Liver (tissue), 9 donors: ENCODE measurements around the gene C1R. TPM values are rescaled to one million over a fixed set of nuclear protein-coding genes. Genes with fewer than 3 reads are reported as not detected.

Experiments
- DNase-seq: peaks from one replicate; pipeline ENCODE4 v3.0.0-alpha.2; 2017; ENCODE audit warnings: low spot score
- H3K27ac ChIP-seq, 2 donors: one replicate each; pipeline ENCODE4 v1.7.0; 2013; ENCODE audit warnings: inconsistent platforms in 2 of 2, low read length in 2 of 2, control low read depth in 1 of 2, low read depth in 1 of 2, mild to moderate bottlenecking in 1 of 2
- H3K27me3 ChIP-seq, 4 donors: one replicate each; pipeline versions ENCODE4 v1.6.1 to v1.7.0; 2013; ENCODE audit warnings: low read length in 3 of 4, inconsistent platforms in 1 of 4, mild to moderate bottlenecking in 1 of 4, moderate library complexity in 1 of 4; ENCODE audit not compliant: control insufficient read depth in 4 of 4, insufficient read depth in 4 of 4
- H3K36me3 ChIP-seq, 4 donors: one replicate each; pipeline versions ENCODE4 v1.6.1 to v1.7.0; 2013; ENCODE audit warnings: low read length in 3 of 4, mild to moderate bottlenecking in 3 of 4, low read depth in 1 of 4, moderate library complexity in 1 of 4; ENCODE audit not compliant: control insufficient read depth in 4 of 4, insufficient read depth in 3 of 4
- H3K4me1 ChIP-seq, 4 donors: one replicate each; pipeline versions ENCODE4 v1.6.1 to v1.7.0; 2013; ENCODE audit warnings: low read length in 3 of 4, mild to moderate bottlenecking in 3 of 4, moderate library complexity in 1 of 4; ENCODE audit not compliant: control insufficient read depth in 4 of 4, insufficient read depth in 4 of 4
- H3K4me3 ChIP-seq, 3 donors: one replicate each; pipeline versions ENCODE4 v1.6.1 to v1.7.0; 2013; ENCODE audit warnings: low read length in 3 of 3, control low read depth in 1 of 3, low read depth in 1 of 3, mild to moderate bottlenecking in 1 of 3
- H3K9ac ChIP-seq, 2 donors: one replicate each; pipeline ENCODE4 v1.7.0; 2013; ENCODE audit warnings: low read length in 2 of 2, mild to moderate bottlenecking in 2 of 2, moderate library complexity in 2 of 2, control low read depth in 1 of 2, low read depth in 1 of 2
- H3K9me3 ChIP-seq, 4 donors: one replicate each; pipeline versions ENCODE4 v1.6.1 to v1.7.0; 2013; ENCODE audit warnings: low read length in 3 of 4; ENCODE audit not compliant: control insufficient read depth in 4 of 4
- ATF3 ChIP-seq: IDR thresholded peaks from 2 replicates; pipeline ENCODE4 v1.6.1; 2016; ENCODE audit warnings: antibody characterized with exemption
- EGR1 ChIP-seq, 2 donors: IDR thresholded peaks; 2 replicates each; pipeline ENCODE4 v1.6.1; 2016 to 2018; ENCODE audit warnings: antibody characterized with exemption in 2 of 2, low read depth in 2 of 2
- FOXA1 ChIP-seq: IDR thresholded peaks from 2 replicates; pipeline ENCODE4 v1.6.1; 2016; ENCODE audit warnings: antibody characterized with exemption
- GABPA ChIP-seq, 2 donors: IDR thresholded peaks in 1 of 2; conservative IDR thresholded peaks in 1 of 2; 2 replicates each; pipeline ENCODE4 v1.6.1; 2016; ENCODE audit warnings: antibody characterized with exemption in 2 of 2, mild to moderate bottlenecking in 1 of 2, moderate library complexity in 1 of 2
- HNF4A ChIP-seq, 2 donors: conservative IDR thresholded peaks; 2 replicates each; pipeline ENCODE4 v1.6.1; 2016; ENCODE audit warnings: antibody characterized with exemption in 2 of 2, mild to moderate bottlenecking in 2 of 2
- JUND ChIP-seq, 2 donors: IDR thresholded peaks; 2 replicates each; pipeline ENCODE4 v1.6.1; 2016; ENCODE audit warnings: antibody characterized with exemption in 2 of 2
- NR2F2 ChIP-seq: IDR thresholded peaks from 2 replicates; pipeline ENCODE4 v1.6.1; 2016; ENCODE audit warnings: antibody characterized with exemption
- RXRA ChIP-seq, 2 donors: IDR thresholded peaks; 2 replicates each; pipeline ENCODE4 v1.6.1; 2017 to 2018; ENCODE audit warnings: antibody characterized with exemption in 2 of 2, mild to moderate bottlenecking in 1 of 2
- SP1 ChIP-seq: IDR thresholded peaks from 2 replicates; pipeline ENCODE4 v1.6.1; 2018; ENCODE audit warnings: antibody characterized with exemption, mild to moderate bottlenecking
- WGBS: extraction: QIAGEN DNeasy Blood & Tissue Kit; methylation state at CpG from one replicate; pipeline ENCODE4 v1.1.7; 2013; 5-methylcytosine and 5-hydroxymethylcytosine counted together
- polyA plus RNA-seq, 2 donors: library from polyadenylated mRNA; stranded (reverse) in 1 of 2; unstranded in 1 of 2; fragments of 200-250 nt in 1 of 2; fragments of >200 nt in 1 of 2; fragmentation: Nextera tagmentation in 1 of 2; extraction: Ambion mirVana in 1 of 2; gene quantifications; one replicate each; pipeline versions ENCODE4 v1.2.1 to v1.2.3, GENCODE V29; 2013 to 2015
- total RNA-seq, 2 donors: library from RNA; depleted of rRNA; stranded (reverse); fragments of >200 nt; gene quantifications; one replicate each; pipeline ENCODE4 v1.2.3, GENCODE V29; 2014
- TF ChIP-seq, protein P1 (sequence below): IDR thresholded peaks from 2 replicates; pipeline ENCODE4 v1.6.1; 2016; ENCODE audit warnings: antibody characterized with exemption, mild to moderate bottlenecking
- TF ChIP-seq, protein P2 (sequence below): fragments of 150-350 bp; IDR thresholded peaks from 2 replicates; pipeline ENCODE4 v1.5.1; 2017; ENCODE audit warnings: improper control_type of control experiment, low read depth, low read length; ENCODE audit not compliant: missing input control
- TF ChIP-seq, protein P3 (sequence below): IDR thresholded peaks from 2 replicates; pipeline ENCODE4 v1.6.1; 2016; ENCODE audit warnings: antibody characterized with exemption
- donor health status: healthy.
- donor health status: healthy.
- donor health status: healthy.
- donor health status: healthy.
- donor health status: healthy.

The C1R gene
- total and polyA plus RNA-seq, 4 donors = 211 to 1,822 (median 1,153) TPM

DNA sequence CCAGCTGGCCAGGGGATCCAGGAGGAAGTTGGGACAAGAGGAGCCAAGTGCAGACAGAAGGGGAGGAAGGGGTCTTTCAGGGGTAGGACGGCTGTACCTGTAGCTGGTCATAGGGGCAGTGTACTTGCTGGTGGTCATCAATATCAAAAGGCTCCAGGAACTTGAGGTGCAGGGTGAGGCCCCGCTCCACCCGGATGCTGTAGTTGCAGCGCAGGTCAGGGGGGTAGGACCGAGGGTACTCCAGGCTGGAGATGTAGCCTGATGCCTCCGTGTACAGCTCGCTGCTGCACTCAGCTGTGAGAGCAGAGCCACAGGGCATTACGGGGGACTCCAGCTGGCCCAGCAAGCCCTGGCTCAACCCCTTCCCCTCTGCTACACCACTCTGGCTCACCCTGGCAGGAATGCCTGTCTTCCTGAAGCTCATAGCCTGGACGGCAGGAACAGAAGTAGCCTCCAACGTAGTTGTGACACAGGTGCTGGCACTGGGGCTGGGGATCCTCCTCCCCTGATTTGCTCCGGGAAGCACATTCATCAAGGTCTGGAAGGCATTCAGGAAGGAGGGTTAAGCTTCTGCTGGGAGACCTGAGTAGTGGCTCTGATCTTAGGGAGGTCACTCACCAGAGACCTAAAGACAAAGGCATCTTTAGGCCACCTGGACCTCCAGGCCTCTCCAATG lies 2.9 kb downstream of the C1R start (continued):
- TF ChIP-seq, protein P1, sequence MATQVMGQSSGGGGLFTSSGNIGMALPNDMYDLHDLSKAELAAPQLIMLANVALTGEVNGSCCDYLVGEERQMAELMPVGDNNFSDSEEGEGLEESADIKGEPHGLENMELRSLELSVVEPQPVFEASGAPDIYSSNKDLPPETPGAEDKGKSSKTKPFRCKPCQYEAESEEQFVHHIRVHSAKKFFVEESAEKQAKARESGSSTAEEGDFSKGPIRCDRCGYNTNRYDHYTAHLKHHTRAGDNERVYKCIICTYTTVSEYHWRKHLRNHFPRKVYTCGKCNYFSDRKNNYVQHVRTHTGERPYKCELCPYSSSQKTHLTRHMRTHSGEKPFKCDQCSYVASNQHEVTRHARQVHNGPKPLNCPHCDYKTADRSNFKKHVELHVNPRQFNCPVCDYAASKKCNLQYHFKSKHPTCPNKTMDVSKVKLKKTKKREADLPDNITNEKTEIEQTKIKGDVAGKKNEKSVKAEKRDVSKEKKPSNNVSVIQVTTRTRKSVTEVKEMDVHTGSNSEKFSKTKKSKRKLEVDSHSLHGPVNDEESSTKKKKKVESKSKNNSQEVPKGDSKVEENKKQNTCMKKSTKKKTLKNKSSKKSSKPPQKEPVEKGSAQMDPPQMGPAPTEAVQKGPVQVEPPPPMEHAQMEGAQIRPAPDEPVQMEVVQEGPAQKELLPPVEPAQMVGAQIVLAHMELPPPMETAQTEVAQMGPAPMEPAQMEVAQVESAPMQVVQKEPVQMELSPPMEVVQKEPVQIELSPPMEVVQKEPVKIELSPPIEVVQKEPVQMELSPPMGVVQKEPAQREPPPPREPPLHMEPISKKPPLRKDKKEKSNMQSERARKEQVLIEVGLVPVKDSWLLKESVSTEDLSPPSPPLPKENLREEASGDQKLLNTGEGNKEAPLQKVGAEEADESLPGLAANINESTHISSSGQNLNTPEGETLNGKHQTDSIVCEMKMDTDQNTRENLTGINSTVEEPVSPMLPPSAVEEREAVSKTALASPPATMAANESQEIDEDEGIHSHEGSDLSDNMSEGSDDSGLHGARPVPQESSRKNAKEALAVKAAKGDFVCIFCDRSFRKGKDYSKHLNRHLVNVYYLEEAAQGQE = no peak

GRCh38 chr12:7083125-7083524 lies 9.1 kb downstream of the C1R start:
- DNase-seq = no peak
- Histone ChIP-seq H3K27me3 (no peaks in the 10 kb centered on the region), H3K4me1 (peaks cover 10 to 58% (median 50%) of the 10 kb centered on the region in 4 donors), H3K27ac (no peak overlapping the region), H3K36me3 (peaks cover 4 to 63% (median 62%) of the 10 kb centered on the region in 4 donors), H3K9ac (no peak overlapping the region), H3K4me3 (no peak overlapping the region), H3K9me3 (no peaks in the 10 kb centered on the region)
- TF ChIP-seq GABPA (IDR thresholded peaks at IDR 0.05 in 1 of 2, conservative IDR thresholded peaks at IDR 0.05 in 1 of 2) (no peak), ATF3 (no peak)
- TF ChIP-seq, protein P2, sequence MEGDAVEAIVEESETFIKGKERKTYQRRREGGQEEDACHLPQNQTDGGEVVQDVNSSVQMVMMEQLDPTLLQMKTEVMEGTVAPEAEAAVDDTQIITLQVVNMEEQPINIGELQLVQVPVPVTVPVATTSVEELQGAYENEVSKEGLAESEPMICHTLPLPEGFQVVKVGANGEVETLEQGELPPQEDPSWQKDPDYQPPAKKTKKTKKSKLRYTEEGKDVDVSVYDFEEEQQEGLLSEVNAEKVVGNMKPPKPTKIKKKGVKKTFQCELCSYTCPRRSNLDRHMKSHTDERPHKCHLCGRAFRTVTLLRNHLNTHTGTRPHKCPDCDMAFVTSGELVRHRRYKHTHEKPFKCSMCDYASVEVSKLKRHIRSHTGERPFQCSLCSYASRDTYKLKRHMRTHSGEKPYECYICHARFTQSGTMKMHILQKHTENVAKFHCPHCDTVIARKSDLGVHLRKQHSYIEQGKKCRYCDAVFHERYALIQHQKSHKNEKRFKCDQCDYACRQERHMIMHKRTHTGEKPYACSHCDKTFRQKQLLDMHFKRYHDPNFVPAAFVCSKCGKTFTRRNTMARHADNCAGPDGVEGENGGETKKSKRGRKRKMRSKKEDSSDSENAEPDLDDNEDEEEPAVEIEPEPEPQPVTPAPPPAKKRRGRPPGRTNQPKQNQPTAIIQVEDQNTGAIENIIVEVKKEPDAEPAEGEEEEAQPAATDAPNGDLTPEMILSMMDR = no peak

DNA sequence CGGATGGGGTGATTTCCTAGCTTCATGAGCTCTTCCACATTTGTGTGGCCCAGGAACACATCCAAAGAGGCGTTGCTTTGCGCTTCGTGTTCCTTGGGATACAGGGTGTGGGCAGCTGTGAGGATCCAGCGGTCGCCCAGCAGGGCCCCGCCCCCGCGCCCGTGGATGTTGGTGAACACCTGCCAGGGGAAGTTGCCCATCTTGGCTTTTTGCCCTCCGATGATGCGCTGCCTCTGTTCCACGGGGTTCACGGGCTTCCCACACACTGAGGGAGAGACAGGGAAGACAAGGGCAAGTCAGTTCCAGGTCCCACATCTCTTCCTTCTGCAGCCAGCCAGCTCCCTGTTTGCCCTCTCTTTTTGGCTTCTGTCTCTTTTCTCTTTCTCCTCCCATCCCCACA lies 11.2 kb downstream of the C1R start:
- H3K27ac ChIP-seq = peak overlapping the region; percentile 54 to 59
- 42% methylated on average over 14 of the region's 14 CpGs for WGBS
- peaks cover 9 to 59% (median 50%) of the 10 kb centered on the region in 4 donors for H3K4me1 ChIP-seq

GRCh38 chr12:7079826-7080125 lies 12.5 kb downstream of the C1R start:
- TF ChIP-seq JUND (IDR thresholded peaks at IDR 0.05) = no peak
- TF ChIP-seq SP1 = no peak
- TF ChIP-seq, protein P3, sequence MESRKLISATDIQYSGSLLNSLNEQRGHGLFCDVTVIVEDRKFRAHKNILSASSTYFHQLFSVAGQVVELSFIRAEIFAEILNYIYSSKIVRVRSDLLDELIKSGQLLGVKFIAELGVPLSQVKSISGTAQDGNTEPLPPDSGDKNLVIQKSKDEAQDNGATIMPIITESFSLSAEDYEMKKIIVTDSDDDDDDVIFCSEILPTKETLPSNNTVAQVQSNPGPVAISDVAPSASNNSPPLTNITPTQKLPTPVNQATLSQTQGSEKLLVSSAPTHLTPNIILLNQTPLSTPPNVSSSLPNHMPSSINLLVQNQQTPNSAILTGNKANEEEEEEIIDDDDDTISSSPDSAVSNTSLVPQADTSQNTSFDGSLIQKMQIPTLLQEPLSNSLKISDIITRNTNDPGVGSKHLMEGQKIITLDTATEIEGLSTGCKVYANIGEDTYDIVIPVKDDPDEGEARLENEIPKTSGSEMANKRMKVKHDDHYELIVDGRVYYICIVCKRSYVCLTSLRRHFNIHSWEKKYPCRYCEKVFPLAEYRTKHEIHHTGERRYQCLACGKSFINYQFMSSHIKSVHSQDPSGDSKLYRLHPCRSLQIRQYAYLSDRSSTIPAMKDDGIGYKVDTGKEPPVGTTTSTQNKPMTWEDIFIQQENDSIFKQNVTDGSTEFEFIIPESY = no peak
- no peak for TF ChIP-seq ATF3
- Histone ChIP-seq H3K36me3 (peaks cover 4 to 32% (median 30%) of the 10 kb centered on the region in 4 donors), H3K4me1 (peaks cover 9 to 56% (median 49%) of the 10 kb centered on the region in 4 donors), H3K4me3 (no peak overlapping the region), H3K27me3 (no peaks in the 10 kb centered on the region), H3K9ac (no peak overlapping the region), H3K9me3 (no peaks in the 10 kb centered on the region), H3K27ac (peak overlapping the region; percentile 39 to 79)
- no peak for DNase-seq

More for the DNA sequence above, 11.2 kb downstream of the C1R start:
- TF ChIP-seq RXRA (IDR thresholded peaks at IDR 0.05) (peak in 1 of 2 donors; percentile 24), EGR1 (IDR thresholded peaks at IDR 0.05; ENCODE audit: low read depth in 2 of 2) (peak in 1 of 2 donors; percentile 49), NR2F2 (no peak), FOXA1 (no peak), HNF4A (conservative IDR thresholded peaks at IDR 0.05) (peak in 1 of 2 donors; percentile 39)
- DNase-seq = no peak
- Histone ChIP-seq H3K36me3 (peaks cover 4 to 45% (median 42%) of the 10 kb centered on the region in 4 donors), H3K27me3 (no peaks in the 10 kb centered on the region), H3K4me3 (no peak overlapping the region), H3K9me3 (no peaks in the 10 kb centered on the region), H3K9ac (no peak overlapping the region)
